ENCODE measurements around the gene ZG16.
"Not testable (repeated sequence)": the region's sequence is repeated elsewhere in the genome, so short reads cannot be mapped to it uniquely, and the experiment has no call there.

Gene ZG16

GRCh38 chr16:29753516-29753915 lies 24.5 kb upstream of the ZG16 start:
- DNase-seq, result no peak

DNA sequence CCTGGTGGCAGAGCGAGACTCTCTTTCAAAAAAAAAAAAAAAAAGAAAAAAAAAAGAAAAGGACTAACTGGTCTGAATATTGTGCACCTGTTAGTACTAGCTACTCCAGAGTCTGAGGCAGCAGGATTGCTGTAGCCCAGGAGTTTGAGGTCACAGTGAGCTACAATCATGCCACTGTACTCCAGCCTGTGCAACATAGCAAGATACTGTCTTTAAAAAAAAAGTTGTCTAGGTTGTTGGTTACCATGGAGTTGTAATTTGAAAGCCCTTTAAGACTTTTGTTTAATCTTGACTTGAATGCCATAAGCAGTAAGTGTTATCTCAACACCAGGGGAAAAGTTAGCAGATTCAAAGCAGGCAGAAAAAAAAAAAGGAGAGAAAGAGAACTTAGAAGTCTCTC lies 21.4 kb upstream of the ZG16 start:
- no peak for DNase-seq

GRCh38 chr16:29757086-29757485 lies 21.0 kb upstream of the ZG16 start:
- not testable (repeated sequence) for DNase-seq

GRCh38 chr16:29757950-29758466 lies 20.0 kb upstream of the ZG16 start:
- DNase-seq, result no peak

- peak; percentile 65 for DNase-seq
Measured at GRCh38 chr16:29760567-29761279, 17.3 kb upstream of the ZG16 start.

- not testable (repeated sequence) for DNase-seq
Measured at GRCh38 chr16:29761280-29761651, 16.8 kb upstream of the ZG16 start.

DNA sequence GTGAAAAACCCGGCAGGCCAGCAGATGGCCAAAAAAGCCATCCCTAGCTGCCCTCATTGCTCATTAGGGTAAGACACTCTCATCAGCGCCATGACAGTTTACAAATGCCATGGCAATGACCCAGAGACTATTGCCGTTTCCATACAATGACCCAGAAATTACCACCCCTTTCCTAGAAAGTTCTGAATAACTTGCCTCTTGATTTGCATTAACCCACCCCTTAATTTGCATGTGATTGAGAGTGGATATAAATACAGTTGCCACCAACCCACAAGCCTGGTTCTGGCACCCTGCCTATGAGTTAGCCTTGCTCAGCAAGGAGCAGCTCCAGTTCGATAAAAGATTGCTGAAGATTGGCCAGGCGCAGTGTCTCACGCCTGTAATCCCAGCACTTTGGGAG lies 16.2 kb upstream of the ZG16 start:
- no peak for DNase-seq

DNA sequence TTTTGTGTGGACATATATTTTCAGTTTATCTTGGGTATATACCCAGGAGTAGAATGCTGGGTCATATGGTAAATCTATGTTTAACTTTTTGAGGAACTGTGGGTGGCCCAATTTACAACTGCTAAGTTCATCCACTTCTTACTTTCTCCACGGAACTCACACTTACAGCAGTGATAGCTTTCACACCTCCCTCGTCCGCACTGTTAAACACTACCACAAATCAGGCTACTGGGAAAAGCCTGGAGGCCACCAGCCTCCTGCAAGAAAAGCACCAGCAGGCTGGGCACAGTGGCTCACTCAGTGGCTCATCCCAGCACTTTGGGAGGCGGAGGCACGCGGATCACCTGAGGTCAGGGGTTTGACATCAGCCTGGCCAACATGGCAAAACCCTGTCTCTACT lies 14.7 kb upstream of the ZG16 start:
- DNase-seq, result no peak

DNA sequence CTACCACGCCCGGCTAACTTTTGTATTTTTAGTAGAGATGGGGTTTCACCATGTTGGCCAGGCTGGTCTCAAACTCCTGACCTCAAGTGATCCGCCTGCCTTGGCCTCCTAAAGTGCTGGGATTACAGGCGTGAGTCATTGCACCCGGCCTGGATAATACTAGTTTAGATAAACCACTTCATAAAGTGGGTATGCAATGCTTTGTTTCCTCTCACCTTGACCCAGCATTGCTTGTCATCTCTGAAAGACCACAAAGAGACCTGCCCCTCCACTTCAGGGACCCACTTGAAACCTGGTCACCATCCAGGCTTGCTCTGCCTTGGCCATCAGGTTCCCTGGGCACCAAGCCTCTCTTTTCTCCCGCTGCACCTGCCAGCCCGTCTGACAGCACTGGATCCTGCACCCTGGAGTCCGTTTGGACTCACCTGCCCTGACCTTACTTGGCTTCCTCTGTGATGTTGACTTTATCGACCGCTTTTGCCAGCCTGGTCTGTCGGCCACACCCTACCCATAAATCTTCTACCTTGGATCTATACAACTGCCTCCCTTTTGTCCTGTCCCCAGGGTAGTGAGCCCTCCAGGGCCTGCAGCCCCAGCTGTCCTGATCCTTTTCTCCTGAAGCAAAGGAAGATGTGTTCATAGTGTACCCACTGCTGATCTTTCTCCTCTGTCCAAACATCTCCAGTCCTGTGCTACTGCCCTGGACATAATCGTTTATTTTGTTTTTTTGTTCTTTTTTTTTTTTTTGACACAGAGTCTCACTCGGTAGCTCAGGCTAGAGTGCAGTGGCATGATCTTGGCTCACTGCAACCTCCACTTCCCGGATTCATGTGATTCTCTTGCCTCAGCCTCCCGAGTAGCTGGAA lies 12.7 kb upstream of the ZG16 start:
- peak; percentile 96 for DNase-seq

- DNase-seq, result no peak
Measured at GRCh38 chr16:29766571-29766970, 11.5 kb upstream of the ZG16 start.

GRCh38 chr16:29767062-29767461 lies 11.0 kb upstream of the ZG16 start:
- no peak for DNase-seq

DNA sequence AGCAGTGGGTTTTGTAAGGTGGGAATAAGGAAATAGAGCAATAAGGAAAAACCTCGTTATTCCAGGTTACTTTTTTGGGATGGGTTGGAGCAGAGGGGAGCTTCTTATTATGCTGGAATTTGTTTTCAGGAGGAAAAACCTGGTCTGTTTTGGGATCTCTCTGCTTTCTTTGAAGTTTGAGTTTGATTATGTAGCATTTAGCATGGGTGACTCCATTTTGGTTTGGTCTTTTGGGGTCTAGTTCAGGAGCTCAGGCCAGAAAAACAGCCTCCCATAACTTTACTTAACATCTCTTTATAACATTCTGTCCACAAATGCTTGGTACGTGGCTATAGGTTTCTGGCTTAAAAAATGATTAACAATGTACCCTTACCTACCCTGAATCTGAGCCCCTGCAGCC lies 8.5 kb upstream of the ZG16 start:
- DNase-seq, result no peak

DNA sequence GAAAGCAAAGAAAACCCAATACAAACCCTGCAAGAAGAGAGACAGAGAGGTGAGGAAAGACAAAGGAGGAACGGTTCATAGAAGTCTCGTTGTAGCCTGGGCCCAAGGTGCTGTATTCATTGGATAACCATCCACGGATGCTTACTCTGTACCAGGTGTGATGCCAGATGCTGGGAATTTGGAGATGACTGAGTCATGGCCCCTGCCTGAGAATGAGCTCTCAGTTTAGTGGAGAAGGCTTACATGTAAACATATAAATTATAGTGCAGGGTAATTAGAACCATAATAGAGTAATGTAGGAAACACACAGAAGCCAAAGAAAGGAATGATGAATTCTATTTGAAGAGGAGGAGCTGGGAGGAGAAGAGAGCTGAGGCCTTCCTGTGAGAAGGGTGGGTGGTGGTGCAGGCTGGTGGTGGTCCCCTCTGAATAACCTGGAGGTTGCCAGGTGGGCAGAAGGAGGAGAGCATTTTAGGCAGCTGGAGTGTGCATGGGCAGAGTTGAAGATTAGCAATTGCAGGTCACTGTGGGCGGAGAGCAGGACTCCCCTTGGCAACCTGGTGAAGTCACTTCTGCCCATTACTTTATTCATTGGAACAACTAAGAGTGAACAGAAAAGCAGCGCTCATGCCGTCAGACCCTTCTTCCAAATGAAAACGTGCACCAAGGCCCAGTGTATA lies 7.7 kb upstream of the ZG16 start:
- no peak for DNase-seq

DNA sequence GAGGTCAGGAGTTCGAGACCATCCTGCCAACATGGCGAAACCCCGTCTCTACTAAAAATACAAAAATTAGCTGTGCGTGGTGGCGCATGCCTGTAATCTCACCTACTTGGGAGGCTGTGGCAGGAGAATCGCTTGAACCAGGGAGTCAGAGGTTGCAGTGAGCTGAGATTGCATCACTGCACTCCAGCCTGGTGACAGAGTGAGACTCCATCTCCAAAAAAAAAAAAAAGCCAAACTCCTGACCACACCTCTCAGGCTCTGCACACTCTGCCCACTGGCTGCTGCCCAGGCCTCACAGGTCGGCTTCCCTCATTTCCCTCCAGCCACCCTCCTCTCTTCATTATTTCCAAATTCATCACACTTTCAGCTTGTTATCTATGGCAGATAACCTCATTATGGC lies 5.7 kb upstream of the ZG16 start:
- not testable (repeated sequence) for DNase-seq

- no peak for DNase-seq
Measured at GRCh38 chr16:29774730-29775129, 3.3 kb upstream of the ZG16 start.

GRCh38 chr16:29775742-29776408 lies 2.2 kb upstream of the ZG16 start:
- no peak for DNase-seq

GRCh38 chr16:29779474-29779873 lies 1.4 kb downstream of the ZG16 start:
- no peak for DNase-seq

- not testable (repeated sequence) for DNase-seq
Measured at GRCh38 chr16:29783094-29783953, 5.3 kb downstream of the ZG16 start.

DNA sequence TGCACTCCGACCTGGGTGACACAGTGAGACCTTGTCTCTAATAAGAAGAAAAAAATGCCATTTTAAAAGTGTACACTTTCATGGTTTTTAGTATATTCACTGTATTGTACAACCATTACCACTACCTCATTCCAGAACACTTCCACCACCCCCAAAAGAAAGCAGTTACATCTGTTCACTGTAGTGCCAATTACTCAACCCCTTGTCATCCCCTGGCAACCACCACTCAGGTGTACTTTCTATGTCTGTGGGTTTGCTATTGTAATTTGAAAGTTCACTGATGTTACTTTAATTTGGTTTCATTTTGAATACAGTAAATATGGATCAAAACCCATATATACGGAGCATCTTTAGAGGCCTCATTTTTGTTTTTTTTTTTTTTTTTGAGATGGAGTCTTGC lies 6.1 kb downstream of the ZG16 start:
- DNase-seq, result no peak

- no peak for DNase-seq
Measured at GRCh38 chr16:29784901-29785500, 6.9 kb downstream of the ZG16 start.

GRCh38 chr16:29787155-29787554 lies 9.1 kb downstream of the ZG16 start:
- not testable (repeated sequence) for DNase-seq

DNA sequence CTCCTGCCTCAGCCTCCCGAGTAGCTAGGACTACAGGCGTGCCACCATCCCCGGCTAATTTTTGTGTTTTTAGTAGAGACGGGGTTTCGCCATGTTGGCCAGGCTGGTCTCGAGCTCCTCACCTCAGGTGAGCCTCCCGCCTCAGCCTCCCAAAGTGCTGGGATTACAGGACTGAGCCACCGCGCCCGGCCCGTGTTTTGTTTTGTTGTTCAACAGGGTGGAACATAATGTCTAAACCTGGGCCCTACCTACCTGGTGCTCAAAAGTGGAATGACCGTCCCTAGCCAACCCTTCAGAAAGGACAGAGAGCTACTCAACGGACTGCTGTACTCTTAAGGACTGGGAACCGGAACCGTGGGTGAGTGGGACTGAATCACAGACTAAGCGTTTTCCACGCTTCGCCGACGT lies 11.7 kb downstream of the ZG16 start:
- no peak for DNase-seq

Measured in NCI-H2029 (cell line).